ENCODE data around the gene SHANK1. TPM values are rescaled to one million over a fixed set of nuclear protein-coding genes. Genes with fewer than 3 reads are reported as not detected.

The SHANK1 gene
- total and polyA plus RNA-seq, 2 donors from 2014 or later = 0.24 to 0.35 TPM

DNA sequence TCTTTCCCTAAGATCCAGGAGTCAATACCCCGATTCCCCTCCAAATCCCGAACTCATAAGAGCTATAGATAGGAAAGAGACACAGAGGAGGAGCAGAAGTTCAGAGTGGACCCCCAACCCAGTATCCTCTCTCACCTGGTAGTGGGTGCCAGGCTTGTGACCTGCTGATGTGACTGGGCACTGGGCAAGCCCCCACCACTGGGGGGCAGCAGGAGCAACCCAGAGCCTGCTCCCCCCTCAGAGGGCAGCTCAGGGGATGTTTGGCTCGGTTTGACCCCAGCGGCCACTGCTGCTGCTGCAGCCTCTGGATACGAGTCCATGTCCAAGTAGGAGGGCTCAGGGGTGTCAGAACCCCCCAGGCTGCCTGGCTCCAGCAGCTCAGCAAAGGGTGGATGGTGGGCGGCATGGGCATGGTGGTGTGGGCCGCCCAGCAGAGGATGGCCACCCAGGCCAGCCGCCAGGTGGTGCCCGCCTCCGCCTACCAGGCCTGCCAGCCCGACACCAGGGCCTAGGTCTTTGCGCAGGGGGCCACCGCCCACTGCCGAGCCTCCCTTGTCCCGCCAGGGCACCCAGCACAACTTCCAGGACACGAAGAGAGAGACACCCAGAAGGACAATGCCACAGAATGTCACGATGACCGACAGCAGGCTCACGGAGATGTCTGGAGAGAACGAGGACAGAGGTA lies 87.3 kb downstream of the SHANK1 start:
- DNase-seq = no peak
- TF ChIP-seq, protein P1, sequence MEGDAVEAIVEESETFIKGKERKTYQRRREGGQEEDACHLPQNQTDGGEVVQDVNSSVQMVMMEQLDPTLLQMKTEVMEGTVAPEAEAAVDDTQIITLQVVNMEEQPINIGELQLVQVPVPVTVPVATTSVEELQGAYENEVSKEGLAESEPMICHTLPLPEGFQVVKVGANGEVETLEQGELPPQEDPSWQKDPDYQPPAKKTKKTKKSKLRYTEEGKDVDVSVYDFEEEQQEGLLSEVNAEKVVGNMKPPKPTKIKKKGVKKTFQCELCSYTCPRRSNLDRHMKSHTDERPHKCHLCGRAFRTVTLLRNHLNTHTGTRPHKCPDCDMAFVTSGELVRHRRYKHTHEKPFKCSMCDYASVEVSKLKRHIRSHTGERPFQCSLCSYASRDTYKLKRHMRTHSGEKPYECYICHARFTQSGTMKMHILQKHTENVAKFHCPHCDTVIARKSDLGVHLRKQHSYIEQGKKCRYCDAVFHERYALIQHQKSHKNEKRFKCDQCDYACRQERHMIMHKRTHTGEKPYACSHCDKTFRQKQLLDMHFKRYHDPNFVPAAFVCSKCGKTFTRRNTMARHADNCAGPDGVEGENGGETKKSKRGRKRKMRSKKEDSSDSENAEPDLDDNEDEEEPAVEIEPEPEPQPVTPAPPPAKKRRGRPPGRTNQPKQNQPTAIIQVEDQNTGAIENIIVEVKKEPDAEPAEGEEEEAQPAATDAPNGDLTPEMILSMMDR (IDR thresholded peaks at IDR 0.05; ENCODE audit: borderline replicate concordance, extremely low read depth, insufficient read depth) = no peak

GRCh38 chr19:50629801-50630200 lies 89.8 kb downstream of the SHANK1 start:
- Histone ChIP-seq H3K27me3 (ENCODE audit: control insufficient read depth, insufficient read depth, low read length) (no peaks in the 10 kb centered on the region), H3K9ac (ENCODE audit: low read length in 3 of 3) (no peak overlapping the region), H3K36me3 (ENCODE audit: control insufficient read depth in 2 of 3, insufficient read depth in 3 of 3, low read length in 3 of 3) (no peaks in the 10 kb centered on the region), H3K27ac (ENCODE audit: low read depth in 2 of 2, low read length in 2 of 2) (no peak overlapping the region), H3K4me3 (ENCODE audit: low read length in 3 of 3) (no peak overlapping the region), H3K4me1 (ENCODE audit: control insufficient read depth in 2 of 3, insufficient read depth in 2 of 3, low read depth in 1 of 3, low read length in 3 of 3) (no peaks in the 10 kb centered on the region), H3K9me3 (ENCODE audit: control insufficient read depth in 2 of 3, insufficient read depth in 1 of 3, low read length in 3 of 3) (peaks cover 0 to 12% (median 6%) of the 10 kb centered on the region in 3 donors)
- no peak for DNase-seq
- intact Hi-C loops (cut with DNase I) = no loop called here
- TF ChIP-seq, protein P1 (IDR thresholded peaks at IDR 0.05; ENCODE audit: borderline replicate concordance, extremely low read depth, insufficient read depth) = no peak
- no peak for FAIRE-seq

More for the DNA sequence above, 87.3 kb downstream of the SHANK1 start:
- intact Hi-C loops (cut with DNase I) = no loop called here
- H3K27me3 ChIP-seq (ENCODE audit: control insufficient read depth, insufficient read depth, low read length) = peaks cover under 1% of the 10 kb centered on the region
- H3K27ac ChIP-seq (ENCODE audit: low read depth in 2 of 2, low read length in 2 of 2) = no peak overlapping the region
- no peaks in the 10 kb centered on the region for H3K36me3 ChIP-seq (ENCODE audit: control insufficient read depth in 2 of 3, insufficient read depth in 3 of 3, low read length in 3 of 3)
- H3K9me3 ChIP-seq (ENCODE audit: control insufficient read depth in 2 of 3, insufficient read depth in 1 of 3, low read length in 3 of 3) = peaks cover 0 to 19% (median 6%) of the 10 kb centered on the region in 3 donors
- no peak overlapping the region for H3K9ac ChIP-seq (ENCODE audit: low read length in 3 of 3)
- H3K4me1 ChIP-seq (ENCODE audit: control insufficient read depth in 2 of 3, insufficient read depth in 2 of 3, low read depth in 1 of 3, low read length in 3 of 3) = no peaks in the 10 kb centered on the region
- H3K4me3 ChIP-seq (ENCODE audit: low read length in 3 of 3) = no peak overlapping the region
- FAIRE-seq = no peak

DNA sequence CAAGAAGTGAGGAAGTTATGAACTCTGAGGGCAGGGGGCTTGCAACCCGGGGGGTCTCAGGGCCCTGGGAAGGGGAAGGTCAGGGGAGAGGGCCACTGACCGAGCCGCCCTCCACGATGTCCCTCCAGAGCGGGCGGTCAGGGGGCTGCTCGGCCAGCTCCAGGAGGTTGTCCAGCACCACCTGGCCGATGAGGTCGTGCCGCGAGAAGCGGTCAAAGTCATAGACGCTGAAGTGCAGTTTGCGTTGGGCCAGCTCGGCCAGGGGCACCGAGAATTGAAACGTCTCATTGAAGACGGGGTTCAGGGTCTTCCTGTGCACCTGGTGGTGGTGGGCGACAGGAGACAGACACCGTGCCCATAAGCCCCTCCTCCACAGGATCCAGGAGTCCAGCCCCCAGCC lies 90.4 kb downstream of the SHANK1 start:
- FAIRE-seq = no peak
- Histone ChIP-seq H3K27me3 (ENCODE audit: control insufficient read depth, insufficient read depth, low read length) (no peaks in the 10 kb centered on the region), H3K36me3 (ENCODE audit: control insufficient read depth in 2 of 3, insufficient read depth in 3 of 3, low read length in 3 of 3) (no peaks in the 10 kb centered on the region), H3K9me3 (ENCODE audit: control insufficient read depth in 2 of 3, insufficient read depth in 1 of 3, low read length in 3 of 3) (peaks cover 0 to 7% (median 5%) of the 10 kb centered on the region in 3 donors), H3K27ac (ENCODE audit: low read depth in 2 of 2, low read length in 2 of 2) (no peak overlapping the region), H3K4me1 (ENCODE audit: control insufficient read depth in 2 of 3, insufficient read depth in 2 of 3, low read depth in 1 of 3, low read length in 3 of 3) (no peaks in the 10 kb centered on the region), H3K9ac (ENCODE audit: low read length in 3 of 3) (no peak overlapping the region), H3K4me3 (ENCODE audit: low read length in 3 of 3) (no peak overlapping the region)
- intact Hi-C loops (cut with DNase I) = no loop called here
- TF ChIP-seq, protein P1 (IDR thresholded peaks at IDR 0.05; ENCODE audit: borderline replicate concordance, extremely low read depth, insufficient read depth) = no peak
- DNase-seq = no peak
